ENCODE results near the gene ITPKB.

DNA sequence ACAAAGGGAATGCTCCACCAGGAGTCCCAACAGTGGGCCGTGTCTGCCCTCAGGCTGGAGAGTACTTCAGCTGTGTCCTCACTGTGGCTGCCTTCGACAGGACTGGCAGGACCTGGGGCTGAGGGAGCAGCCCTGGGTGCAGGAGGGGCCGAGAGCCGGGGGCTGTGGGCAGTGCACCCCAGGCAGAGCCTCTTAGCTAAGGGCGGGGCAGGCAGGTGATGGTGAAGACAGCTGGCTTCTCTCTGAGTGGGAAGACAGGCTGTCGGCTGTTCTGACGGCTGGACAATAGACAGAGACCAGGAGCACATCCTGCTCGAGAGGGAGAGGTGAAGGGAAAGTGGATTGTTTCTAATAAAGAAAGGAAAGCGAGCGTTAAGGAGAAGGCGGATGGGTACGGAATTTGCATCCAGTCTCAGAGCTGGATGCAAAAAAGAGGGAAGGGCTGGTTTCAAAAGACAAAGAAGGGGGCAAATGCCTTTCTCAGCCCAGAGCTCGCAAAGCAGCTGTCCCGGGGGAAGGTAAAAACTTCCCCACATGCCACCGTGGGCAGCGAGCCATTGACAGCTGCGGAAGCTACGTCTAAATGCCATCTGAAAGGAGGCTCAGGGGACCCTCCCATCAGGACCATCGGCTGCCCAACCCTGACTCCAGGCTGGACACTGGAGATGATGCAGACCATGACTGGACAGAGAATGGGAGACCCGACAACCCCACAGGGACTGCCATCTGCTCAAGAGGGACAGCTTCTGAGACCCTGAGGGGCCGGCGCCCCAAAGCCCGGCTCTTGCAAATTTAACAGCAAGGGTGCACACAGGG, 98.6 kb downstream of the ITPKB start:
- TF ChIP-seq, protein P1, sequence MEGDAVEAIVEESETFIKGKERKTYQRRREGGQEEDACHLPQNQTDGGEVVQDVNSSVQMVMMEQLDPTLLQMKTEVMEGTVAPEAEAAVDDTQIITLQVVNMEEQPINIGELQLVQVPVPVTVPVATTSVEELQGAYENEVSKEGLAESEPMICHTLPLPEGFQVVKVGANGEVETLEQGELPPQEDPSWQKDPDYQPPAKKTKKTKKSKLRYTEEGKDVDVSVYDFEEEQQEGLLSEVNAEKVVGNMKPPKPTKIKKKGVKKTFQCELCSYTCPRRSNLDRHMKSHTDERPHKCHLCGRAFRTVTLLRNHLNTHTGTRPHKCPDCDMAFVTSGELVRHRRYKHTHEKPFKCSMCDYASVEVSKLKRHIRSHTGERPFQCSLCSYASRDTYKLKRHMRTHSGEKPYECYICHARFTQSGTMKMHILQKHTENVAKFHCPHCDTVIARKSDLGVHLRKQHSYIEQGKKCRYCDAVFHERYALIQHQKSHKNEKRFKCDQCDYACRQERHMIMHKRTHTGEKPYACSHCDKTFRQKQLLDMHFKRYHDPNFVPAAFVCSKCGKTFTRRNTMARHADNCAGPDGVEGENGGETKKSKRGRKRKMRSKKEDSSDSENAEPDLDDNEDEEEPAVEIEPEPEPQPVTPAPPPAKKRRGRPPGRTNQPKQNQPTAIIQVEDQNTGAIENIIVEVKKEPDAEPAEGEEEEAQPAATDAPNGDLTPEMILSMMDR (IDR thresholded peaks at IDR 0.05) = no peak
- no peak for TF ChIP-seq EZH2 (IDR thresholded peaks at IDR 0.05)
